Ramos (cell line): ENCODE results near the gene PPP1R14C.

Source experiments
- in situ Hi-C: fragments of 300-500 bp; cut with MboI; formaldehyde crosslinking; loops from one replicate; pipeline ENCODE4 v1.14.3; 2022; ENCODE audit warnings: low sequenced_read_pairs; ENCODE audit not compliant: unreplicated experiment

The PPP1R14C gene, protein sequence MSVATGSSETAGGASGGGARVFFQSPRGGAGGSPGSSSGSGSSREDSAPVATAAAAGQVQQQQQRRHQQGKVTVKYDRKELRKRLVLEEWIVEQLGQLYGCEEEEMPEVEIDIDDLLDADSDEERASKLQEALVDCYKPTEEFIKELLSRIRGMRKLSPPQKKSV

DNA sequence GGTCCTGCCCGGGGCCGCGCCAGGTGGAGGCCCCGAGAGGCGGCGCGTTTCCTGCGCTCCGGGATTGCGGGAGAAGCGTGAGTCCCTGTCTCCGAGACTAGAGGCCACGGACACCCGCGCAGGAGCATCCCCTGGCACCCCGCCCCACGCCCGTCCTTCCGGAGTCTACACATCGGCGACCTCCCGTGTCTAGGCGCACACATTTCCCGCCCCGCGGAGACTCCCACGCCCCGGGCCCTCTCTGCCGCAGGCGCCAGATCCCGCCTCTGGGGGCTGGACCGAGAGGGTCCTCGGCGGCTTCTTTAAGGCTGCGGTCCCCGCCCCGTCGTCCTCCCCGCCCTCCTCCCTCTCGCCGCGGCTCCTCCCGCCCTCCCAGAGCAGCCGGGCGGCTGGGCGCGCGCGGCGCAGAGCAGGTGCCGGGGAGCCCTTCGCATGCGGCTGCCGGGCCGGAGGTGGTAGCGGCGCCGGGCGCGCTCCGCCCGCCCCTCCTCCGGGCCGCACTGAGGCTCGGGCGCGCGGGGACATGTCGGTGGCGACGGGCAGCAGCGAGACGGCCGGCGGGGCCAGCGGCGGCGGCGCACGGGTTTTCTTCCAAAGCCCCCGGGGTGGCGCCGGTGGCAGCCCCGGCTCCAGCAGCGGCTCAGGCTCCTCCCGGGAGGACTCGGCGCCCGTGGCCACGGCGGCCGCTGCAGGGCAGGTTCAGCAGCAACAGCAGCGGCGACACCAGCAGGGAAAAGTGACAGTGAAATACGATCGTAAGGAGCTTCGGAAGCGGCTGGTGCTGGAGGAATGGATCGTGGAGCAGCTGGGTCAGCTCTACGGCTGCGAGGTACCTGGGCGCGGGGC, at the start of gene PPP1R14C:
Gene PPP1R14C (plus strand): TSS at position 375 of the 846 bp plus-strand sequence. CDS start 149 bp downstream, at position 524.
- in situ Hi-C loops, result no loop called here

DNA sequence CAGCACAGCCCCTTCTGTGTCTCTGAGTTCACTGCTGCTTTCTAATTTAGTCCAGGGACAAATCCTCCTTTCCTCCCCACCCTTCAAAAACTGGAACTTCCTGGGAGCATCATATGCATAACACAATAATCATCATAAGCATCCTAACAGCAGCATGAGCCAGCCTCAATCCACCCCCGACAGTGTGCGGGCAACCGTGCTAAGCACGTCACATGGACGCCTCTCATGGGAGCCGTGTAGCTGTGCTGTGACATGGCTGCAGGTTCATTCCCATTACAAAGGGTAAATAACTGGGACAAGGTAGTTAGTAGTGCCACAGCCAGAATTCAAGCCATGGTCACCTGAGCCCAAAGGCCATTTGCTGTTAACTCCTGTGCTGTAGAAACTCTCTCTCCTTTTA, 49.4 kb upstream of the PPP1R14C start:
- in situ Hi-C loops, result no loop called here

DNA sequence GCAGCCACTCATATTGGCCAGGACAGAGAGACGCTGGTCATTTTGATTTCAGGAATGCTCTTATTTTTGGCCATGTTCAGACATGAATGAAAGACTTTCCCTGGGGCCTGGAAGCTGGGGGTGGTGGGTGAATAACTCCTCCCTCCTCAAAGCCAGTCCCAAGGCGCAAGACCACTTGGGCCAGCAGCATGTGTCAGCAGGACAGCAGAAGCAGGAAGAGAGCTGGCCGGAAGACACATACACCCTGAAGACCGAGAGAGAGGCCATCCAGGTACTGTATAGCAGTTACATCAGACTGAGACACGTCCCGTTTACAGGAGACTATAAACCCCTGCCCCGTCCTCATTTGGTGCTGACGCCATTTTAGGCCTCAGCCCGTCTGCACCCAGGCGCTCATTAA, 44.7 kb upstream of the PPP1R14C start:
- in situ Hi-C loops, result no loop called here

DNA sequence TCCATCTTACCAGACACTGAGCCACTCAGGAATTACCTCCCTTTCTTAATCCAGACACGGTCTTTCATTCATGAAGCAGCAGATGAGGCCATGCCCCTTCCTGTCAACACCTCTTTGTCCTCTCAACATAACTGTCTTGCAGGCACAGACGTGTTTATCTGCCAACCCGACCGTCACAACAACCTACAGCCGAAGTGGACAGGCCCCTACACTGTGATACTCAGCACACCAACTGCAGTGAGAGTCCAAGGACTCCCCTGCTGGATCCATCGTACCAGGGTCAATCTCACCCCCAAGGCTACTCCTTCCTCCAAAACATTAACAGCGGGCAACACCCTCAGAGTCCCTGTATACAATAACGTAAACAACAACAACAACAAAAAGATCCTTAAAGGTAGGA, 43.3 kb upstream of the PPP1R14C start:
- in situ Hi-C loops, result no loop called here

DNA sequence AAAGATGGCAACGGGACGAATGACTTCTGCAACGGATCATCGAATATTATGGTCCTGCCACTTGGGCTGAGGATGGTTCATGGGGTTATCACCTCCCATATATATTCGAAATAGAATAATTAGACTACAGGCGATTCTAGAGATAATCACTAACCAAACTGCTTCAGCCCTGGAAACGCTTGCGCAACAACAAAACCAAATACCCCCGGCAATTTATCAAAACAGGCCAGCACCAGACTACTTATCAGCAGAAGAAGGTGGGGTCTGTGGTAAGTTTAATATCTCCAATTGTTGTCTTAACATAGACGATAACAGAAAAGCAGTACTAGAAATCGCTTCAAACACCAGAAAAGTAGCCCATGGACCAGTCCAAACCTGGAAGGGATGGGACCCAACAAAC, 42.9 kb upstream of the PPP1R14C start:
- in situ Hi-C loops, result no loop called here

DNA sequence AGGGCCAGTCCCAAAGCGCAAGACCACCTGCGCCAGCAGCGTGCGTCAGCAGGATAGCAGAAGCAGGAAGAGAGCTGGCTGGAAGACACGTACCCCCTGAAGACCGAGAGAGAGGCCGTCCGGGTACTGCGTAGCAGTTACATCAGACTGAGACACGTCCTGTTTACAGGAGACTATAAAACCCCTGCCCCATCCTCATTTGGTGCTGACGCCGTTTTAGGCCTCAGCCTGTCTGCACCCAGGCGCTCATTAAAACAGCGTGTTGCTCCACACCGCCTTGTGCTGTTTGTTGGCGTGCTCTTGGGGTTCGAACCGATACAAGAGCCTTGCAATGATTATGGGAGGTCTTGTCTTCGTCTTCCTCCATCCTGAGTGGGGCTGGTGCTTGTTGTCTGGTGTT, 42.1 kb upstream of the PPP1R14C start:
- in situ Hi-C loops, result no loop called here

DNA sequence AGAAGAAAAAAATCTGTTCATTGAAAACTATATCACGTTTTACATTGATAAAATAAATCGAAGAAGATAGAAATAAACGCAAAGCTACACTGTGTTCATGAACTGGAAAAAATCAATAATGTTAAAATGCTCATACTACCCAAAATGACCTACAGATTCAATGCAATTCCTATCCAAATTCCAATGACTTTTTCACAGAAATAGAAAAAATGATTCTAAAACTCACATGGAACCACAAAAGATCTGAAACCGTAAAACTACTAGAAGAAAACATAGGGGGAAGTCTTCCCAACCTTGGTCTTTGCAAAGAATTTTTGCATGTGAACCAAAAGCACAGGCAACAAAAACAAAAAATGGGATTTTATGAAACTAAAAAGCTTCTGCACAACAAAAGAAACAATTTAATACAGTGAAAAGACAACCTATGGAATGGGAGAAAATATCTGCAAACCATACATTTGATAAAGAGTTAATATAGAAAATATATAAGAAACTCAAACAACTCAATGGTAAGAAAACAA, 40.0 kb upstream of the PPP1R14C start:
- in situ Hi-C loops, result no loop called here

DNA sequence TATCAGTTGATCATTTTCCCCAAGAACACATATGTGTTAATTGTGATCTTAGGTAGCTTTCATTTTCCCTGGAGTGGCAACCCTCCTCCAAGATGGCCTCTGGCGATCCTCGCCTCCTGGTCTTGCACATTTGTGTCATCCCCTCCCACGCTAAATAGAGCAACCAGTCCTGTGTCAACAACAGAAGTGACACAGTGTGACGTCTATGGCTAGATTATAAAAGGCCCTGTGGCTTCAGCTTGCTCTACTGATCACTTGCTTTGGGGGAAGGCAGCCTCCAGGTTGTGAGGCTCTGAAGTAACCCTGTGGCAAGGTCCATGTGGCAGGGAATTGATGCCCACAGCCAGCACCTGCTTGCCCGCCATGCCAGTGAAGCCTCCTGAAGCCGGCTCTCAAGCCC, 30.6 kb upstream of the PPP1R14C start:
- in situ Hi-C loops, result no loop called here

DNA sequence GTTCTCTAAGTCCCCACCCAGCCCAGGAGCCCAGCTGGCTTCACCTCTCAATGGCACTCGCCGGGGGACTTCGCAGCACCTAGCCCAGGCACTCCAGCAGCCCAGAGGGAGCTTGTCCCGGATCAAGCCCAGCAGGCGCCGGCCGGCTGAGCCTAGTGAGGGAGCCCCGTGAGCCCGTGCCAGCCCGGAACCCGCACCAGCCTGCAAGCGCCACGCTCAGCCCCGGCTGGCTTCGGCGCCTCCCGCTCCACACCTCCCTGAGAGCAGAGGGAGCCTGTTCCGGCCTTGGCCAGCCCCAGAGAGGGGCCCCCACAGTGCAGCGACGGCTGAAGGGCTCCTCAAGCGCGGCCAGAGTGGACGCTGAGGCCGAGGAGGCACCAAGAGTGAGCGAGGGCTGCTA, 27.1 kb upstream of the PPP1R14C start:
- in situ Hi-C loops, result no loop called here

DNA sequence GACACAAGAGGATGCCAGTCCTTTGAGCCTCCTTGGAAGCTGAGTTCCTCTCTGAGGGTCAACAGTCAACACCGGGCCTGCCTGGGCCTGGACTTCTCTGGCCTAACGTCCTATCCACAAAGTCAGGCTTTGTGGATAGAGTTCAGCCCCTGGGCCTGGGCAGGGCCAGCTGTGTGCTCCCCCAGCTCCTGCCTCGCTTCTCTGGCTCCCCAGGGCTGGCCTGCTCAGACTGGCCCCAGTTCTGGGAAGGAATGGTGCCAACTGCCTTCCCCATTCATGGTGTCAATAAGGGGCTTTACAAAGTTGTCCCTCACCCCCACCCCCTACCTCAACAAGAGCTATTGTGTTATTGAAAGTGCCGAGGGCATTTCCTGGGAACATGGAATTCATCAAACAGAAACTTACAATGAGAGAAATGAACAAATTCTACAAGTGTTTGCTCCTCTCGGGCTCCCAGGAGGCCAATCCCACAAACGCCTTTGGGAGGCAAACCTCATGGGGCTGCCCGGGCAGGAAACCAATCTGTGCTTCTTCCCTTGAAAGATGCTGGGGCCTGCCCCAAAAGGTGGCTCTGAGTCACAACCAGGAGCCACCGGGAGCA, 26.5 kb upstream of the PPP1R14C start:
- in situ Hi-C loops, result no loop called here

DNA sequence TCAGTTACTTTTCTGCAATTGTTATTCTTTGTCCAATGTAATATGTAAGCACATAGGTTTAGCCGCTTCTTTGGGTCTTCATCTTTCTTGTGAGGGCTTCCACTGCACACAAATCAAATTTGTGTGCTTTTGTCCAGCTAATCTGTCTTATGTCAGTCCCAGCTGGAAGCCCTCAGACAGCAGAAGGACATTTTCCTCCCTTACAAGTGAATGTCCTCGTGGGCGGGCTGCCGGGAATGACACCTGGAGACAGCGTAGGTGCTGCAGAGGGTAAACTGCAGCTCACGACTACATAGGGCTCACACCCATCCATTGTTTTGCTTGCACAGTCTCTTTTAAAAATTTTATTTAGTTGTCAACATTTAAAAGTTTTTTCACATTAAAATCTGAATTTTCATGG, 24.6 kb upstream of the PPP1R14C start:
- in situ Hi-C loops, result no loop called here

DNA sequence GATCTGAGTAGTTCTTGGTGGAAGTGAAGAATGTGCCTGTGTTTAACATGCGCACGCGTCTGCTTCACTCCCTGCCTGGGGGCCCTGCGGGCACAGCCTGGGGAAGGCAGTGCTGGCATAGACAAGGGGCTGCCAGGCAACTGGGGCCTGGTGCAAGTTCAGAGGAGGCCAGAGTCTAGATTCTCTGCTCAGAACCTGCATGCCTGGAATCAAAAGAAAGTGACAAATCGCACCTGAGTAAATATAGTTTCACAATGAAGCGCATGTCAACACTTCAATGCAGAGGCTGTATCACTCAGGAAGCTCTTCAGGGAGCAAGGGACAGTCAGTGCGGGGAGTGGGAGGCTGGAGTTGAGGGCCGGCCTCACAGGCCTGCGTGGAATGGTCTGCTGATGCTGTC, 24.2 kb upstream of the PPP1R14C start:
- in situ Hi-C loops, result no loop called here

DNA sequence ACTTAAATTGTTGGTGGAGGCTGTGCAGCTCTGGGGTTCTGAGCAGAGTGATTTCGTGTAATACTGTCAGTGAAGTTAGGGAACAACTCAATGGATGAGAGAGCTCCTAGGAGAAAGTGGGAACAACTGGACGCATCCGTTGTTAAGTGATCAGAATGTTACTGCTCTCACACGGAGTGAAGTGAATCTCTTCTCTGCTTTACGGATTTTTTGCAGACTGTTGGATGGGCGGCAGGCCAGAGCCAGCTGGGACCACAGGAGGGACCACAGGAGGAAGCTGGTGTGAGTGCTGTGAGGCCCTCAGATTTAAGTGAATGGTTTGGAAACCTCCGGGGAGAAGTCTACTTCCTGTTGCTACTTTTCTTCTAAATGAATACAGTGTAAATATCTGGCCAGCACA, 23.7 kb upstream of the PPP1R14C start:
- in situ Hi-C loops, result no loop called here

DNA sequence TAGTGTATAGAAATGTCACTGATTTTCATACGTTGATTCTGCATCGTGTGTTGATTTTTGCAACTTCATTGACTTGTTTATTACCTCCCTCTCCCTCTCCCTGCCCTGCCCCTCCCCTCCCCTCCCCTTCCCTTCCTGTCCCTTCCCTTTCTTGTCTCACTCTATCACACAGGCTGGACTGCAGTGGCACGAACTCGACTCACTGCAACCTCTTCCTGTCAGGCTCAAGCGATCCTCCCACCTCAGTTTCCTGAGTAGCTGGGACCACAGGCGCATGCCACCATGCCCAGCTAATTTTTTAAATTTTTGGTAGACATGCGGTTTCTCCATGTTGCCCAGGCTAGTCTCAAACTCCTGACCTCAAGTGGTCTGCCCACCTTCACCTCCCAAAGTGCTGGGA, 19.2 kb upstream of the PPP1R14C start:
- in situ Hi-C loops, result no loop called here

DNA sequence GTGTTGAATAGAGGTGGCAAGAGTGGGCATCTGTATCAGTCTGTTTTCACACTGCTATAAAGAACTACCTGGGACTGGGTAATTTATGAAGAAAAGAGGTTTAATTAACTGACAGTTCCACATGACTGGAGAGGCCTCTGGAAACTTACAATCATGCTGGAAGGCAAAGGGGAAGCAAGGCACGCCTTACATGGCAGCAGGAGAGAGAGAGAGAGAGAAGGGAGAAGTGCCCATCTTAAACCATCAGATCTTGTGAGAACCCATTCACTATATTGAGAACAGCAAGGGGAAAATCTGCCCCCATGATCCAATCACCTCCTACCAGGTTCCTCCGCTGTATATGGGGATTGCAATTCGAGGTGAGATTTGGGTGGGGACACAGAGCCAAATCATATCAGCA, 18.6 kb upstream of the PPP1R14C start:
- in situ Hi-C loops, result no loop called here

DNA sequence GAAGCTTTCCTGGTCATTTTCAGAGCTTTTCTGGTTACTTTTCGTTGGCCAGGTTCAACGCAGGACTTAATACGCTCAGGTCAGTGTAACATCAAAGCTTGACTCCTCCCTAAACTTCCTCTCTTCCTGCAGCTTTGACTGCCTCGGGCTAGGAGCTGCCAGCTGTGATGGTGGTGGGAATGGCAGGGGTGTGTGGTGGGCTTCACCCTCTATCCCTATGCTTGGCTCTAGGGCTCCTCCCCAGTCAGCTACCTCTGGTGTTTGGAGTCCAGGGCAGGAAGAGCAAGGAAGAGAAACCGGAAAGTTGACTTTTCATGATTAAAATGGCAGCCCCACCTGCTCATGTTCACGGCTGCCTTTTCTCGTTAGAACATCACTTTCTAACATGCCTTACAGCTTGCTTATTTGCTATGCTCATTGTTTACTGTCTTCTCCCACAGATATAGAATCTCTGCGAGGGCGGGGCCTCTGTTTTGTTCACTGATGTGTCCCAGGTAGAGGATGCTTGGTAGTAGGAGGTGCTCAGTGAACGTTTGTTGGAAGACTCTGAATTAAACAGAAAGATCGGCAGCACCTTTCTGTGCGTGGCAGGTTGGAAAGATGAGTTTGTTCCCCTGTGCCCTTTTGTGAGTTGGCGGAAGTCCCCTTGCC, 16.1 kb upstream of the PPP1R14C start:
- in situ Hi-C loops, result no loop called here

DNA sequence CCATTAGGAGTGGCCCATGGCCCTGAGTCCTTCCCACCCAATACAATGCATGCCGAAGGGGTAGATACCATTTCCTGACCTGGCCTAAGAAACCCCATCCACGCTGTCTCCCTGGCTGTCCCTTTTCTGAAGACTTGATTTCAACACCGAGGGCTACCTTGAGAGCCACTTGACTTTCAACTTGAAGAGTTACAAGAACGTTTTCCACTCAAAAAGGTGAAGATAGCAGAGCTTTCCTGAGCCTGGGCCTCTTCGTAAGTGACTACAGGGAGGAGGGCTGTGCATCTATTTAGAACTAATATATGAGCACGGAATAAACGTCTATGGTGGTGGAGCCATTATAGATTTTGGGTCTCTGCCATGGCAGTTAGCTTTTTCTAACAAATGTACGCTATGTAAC, 14.4 kb upstream of the PPP1R14C start:
- in situ Hi-C loops, result no loop called here

DNA sequence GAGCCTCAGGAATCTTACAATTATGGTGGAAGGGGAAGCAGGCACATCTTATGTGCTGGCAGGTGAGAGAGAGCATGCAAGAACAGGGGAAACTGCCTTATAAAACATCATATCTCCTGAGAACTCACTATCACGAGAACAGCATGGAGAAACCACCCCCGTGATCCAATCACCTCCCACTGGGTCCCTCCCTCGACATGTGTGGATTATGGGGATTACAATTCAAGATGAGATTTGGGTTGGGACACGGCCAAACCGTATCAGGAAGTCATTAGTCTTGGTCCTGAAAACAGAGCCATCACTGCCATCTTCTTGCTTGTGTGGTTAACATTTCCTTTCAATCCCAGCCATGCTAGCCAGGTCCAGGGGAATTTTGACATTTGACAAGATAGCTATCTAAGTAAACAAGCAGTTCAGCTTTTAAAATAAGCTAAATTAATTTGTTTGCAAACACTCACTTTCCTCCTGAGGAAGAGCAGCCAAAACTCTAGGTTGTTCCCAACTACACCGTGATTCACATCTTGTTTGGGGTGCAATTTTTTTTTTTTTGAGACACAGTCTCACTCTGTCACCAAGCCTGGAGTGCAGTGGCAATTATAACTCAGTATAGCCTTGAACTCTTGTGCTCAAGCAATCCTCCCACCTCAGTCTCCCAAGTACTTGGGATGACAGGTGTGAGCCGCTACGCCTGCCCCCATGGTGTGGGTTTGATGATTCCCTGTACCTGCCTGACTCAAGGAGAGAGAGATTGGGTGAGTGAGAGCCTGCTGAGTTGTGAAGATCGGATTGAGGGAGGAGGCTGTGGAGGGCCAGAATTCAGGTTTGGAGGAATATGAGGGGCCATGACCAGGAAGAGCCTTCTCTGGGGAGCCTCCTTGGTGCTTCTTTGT, 13.0 kb upstream of the PPP1R14C start:
- in situ Hi-C loops, result no loop called here

DNA sequence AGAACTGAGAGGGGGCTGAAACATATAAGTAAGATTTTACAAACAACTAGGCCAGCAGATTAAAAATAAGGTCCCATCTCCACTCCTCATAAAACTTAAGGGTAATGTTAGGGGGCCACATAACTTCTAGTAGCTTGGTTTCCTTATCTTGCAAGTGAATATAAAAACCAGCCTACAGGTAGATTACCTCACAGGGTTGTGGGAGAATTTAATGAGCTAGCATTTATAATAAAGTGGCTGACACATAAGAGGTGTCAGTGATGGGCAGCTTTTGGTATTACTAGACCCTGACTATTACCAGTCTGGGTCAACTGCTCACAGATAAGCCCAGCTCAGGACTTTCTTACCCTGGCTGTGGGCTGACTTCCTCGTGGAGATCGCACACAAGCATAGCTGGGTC, 9.2 kb upstream of the PPP1R14C start:
- in situ Hi-C loops, result no loop called here
